RWPE2 (cell line): Measurements from ENCODE around the gene ZNF219.
A peak's percentile ranks its signal among the peaks of the same experiment; 100 is the strongest.

ENCODE experiments used
- ATAC-seq: fragments of 200-7000 bp; cut with Tn5 transposase; 3 replicates; pipeline ENCODE4 v1.9.1; 2021; ENCODE audit warnings: low read depth
- DNase-seq: peaks from one replicate; pipeline ENCODE4 v3.0.0-alpha.2; 2020; ENCODE audit warnings: low spot score
- H3K27ac ChIP-seq: fragments of 450-650 bp; 2 replicates; pipeline ENCODE4 v1.5.1; 2017; ENCODE audit warnings: mild to moderate bottlenecking; ENCODE audit not compliant: poor library complexity, severe bottlenecking
- H3K27me3 ChIP-seq: fragments of 250-450 bp; sonication (Bioruptor Pico); 2 replicates; pipeline ENCODE4 v1.5.1; 2021; ENCODE audit warnings: mild to moderate bottlenecking, moderate library complexity; ENCODE audit not compliant: insufficient read depth, poor library complexity, severe bottlenecking
- H3K36me3 ChIP-seq: fragments of 250-450 bp; sonication (Bioruptor Pico); 2 replicates; pipeline ENCODE4 v1.5.1; 2020; ENCODE audit warnings: low read depth, mild to moderate bottlenecking, moderate library complexity
- H3K4me1 ChIP-seq: fragments of 250-450 bp; sonication (Bioruptor Pico); 2 replicates; pipeline ENCODE4 v1.5.1; 2021; ENCODE audit warnings: mild to moderate bottlenecking, moderate library complexity; ENCODE audit not compliant: insufficient read depth, poor library complexity, severe bottlenecking
- H3K4me3 ChIP-seq: fragments of 250-450 bp; sonication (Bioruptor Pico); 2 replicates; pipeline ENCODE4 v1.5.1; 2021; ENCODE audit warnings: mild to moderate bottlenecking, moderate library complexity; ENCODE audit not compliant: severe bottlenecking
- H3K9me3 ChIP-seq: fragments of 250-450 bp; sonication (Bioruptor Pico); 2 replicates; pipeline ENCODE4 v1.5.1; 2021; ENCODE audit warnings: mild to moderate bottlenecking, moderate library complexity; ENCODE audit not compliant: severe bottlenecking
- TF ChIP-seq, protein P1 (sequence below): fragments of 450-650 bp; IDR thresholded peaks from one replicate; pipeline ENCODE4 v1.5.1; 2017; ENCODE audit warnings: mild to moderate bottlenecking, moderate library complexity; ENCODE audit not compliant: poor library complexity, severe bottlenecking

Gene ZNF219

DNA sequence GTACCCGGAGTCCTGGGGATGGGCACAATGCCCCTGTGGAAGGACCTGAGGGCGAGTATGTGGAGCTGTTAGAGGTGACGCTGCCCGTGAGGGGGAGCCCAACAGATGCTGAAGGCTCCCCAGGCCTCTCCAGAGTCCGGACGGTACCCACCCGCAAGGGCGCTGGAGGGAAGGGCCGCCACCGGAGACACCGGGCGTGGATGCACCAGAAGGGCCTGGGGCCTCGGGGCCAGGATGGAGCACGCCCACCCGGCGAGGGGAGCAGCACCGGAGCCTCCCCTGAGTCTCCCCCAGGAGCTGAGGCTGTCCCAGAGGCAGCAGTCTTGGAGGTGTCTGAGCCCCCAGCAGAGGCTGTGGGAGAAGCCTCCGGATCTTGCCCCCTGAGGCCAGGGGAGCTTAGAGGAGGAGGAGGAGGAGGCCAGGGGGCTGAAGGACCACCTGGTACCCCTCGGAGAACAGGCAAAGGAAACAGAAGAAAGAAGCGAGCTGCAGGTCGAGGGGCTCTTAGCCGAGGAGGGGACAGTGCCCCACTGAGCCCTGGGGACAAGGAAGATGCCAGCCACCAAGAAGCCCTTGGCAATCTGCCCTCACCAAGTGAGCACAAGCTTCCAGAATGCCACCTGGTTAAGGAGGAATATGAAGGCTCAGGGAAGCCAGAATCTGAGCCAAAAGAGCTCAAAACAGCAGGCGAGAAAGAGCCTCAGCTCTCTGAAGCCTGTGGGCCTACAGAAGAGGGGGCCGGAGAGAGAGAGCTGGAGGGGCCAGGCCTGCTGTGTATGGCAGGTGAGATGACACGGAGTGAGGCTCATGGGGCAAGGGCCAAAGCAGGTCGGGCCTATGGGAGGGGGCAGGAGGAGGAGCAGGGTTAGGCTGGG is 23.8 kb downstream of the ZNF219 start:
- peaks cover 2% of the 10 kb centered on the region for H3K27me3 ChIP-seq
- TF ChIP-seq, protein P1, sequence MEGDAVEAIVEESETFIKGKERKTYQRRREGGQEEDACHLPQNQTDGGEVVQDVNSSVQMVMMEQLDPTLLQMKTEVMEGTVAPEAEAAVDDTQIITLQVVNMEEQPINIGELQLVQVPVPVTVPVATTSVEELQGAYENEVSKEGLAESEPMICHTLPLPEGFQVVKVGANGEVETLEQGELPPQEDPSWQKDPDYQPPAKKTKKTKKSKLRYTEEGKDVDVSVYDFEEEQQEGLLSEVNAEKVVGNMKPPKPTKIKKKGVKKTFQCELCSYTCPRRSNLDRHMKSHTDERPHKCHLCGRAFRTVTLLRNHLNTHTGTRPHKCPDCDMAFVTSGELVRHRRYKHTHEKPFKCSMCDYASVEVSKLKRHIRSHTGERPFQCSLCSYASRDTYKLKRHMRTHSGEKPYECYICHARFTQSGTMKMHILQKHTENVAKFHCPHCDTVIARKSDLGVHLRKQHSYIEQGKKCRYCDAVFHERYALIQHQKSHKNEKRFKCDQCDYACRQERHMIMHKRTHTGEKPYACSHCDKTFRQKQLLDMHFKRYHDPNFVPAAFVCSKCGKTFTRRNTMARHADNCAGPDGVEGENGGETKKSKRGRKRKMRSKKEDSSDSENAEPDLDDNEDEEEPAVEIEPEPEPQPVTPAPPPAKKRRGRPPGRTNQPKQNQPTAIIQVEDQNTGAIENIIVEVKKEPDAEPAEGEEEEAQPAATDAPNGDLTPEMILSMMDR = no peak
- H3K27ac ChIP-seq = no peak overlapping the region
- DNase-seq = no peak
- H3K36me3 ChIP-seq = peaks cover 18% of the 10 kb centered on the region
- H3K4me1 ChIP-seq = peaks cover 2% of the 10 kb centered on the region
- H3K9me3 ChIP-seq = no peaks in the 10 kb centered on the region
- H3K4me3 ChIP-seq = no peak overlapping the region
- ATAC-seq = no peak

DNA sequence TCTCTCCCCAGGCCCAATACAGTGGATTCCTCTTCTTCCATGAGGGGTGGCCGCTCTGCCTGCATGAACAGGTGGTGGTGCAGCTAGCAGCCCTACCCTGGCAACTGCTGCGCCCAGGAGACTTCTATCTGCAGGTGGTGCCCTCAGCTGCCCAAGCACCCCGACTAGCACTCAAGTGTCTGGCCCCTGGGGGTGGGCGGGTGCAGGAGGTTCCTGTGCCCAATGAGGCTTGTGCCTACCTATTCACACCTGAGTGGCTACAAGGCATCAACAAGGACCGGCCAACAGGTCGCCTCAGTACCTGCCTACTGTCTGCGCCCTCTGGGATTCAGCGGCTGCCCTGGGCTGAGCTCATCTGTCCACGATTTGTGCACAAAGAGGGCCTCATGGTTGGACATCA is 24.5 kb downstream of the ZNF219 start:
- H3K4me3 ChIP-seq = no peak overlapping the region
- DNase-seq = no peak
- H3K9me3 ChIP-seq = no peaks in the 10 kb centered on the region
- H3K36me3 ChIP-seq = peaks cover 18% of the 10 kb centered on the region
- peaks cover 6% of the 10 kb centered on the region for H3K4me1 ChIP-seq
- H3K27me3 ChIP-seq = peaks cover 9% of the 10 kb centered on the region
- TF ChIP-seq, protein P1 = no peak
- no peak overlapping the region for H3K27ac ChIP-seq
- no peak for ATAC-seq

DNA sequence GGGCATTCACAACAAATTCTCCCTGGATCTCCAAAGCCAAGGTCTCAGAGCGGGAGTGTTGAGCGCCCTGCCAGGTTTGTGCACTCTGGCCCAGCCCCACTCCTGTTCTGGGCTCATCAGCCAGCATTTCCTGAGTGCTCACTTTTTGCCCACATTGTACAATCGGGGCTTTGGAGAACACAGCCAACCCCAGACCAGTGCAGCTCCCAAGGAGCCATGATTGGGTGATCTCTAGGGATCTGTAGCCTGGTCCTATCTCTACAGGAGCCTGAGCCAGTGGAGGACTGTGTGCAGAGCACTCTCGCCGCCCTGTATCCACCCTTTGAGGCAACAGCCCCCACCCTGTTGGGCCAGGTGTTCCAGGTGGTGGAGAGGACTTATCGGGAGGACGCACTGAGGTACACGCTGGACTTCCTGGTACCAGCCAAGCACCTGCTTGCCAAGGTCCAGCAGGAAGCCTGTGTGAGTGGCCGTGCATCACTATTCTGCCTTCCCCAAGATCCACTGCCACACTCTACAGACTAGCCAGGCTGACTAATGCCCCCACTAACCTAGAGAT is 25.6 kb downstream of the ZNF219 start:
- Histone ChIP-seq H3K27ac (no peak overlapping the region), H3K27me3 (peaks cover 12% of the 10 kb centered on the region), H3K36me3 (peaks cover 18% of the 10 kb centered on the region), H3K9me3 (no peaks in the 10 kb centered on the region), H3K4me3 (no peak overlapping the region), H3K4me1 (peaks cover 6% of the 10 kb centered on the region)
- TF ChIP-seq, protein P1 = no peak
- no peak for DNase-seq
- no peak for ATAC-seq

DNA sequence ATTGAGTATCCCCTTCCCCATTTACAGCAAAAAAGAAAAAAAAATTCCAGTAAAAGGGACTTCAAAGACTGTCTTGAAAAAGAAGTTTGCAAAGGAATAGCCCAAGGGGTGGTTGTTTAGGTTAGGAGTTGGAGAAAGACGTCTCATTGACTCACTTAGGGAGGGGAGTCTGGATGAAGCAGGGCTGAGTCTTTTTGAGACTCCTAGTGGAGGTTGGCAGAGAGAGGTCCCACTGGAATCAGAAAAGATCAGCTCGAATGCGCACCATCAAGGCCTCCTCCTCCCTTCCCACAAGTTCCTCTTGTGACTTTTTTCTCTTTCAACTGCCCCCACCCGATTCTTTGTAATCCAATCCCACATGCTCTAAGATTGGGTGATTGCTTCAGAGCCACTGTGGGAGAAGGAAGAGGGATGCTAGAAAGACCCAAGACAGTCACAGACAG is 26.4 kb downstream of the ZNF219 start:
- H3K4me1 ChIP-seq = peaks cover 6% of the 10 kb centered on the region
- H3K36me3 ChIP-seq = peaks cover 14% of the 10 kb centered on the region
- H3K27me3 ChIP-seq = peaks cover 12% of the 10 kb centered on the region
- TF ChIP-seq, protein P1 = no peak
- peak overlapping the region; percentile 60 for H3K27ac ChIP-seq
- H3K4me3 ChIP-seq = no peak overlapping the region
- H3K9me3 ChIP-seq = no peaks in the 10 kb centered on the region
- no peak for ATAC-seq
- DNase-seq = no peak
